Esophagus squamous epithelium (tissue), 4 donors: ENCODE data around the gene NGDN.

Experiments used
- CTCF ChIP-seq, 6 experiments: fragments of 450-650 bp in 4 of 6; fragments of 200-600 bp in 2 of 6; sonication (generic) in 2 of 6; IDR thresholded peaks; one replicate each; pipeline ENCODE4 v1.5.1; 2016 to 2019; ENCODE audit warnings: antibody characterized with exemption in 6 of 6, mild to moderate bottlenecking in 4 of 6, moderate library complexity in 4 of 6
- POLR2A ChIP-seq, 4 donors: fragments of 450-650 bp; IDR thresholded peaks; one replicate each; pipeline ENCODE4 v1.6.1; 2017; ENCODE audit warnings: antibody characterized with exemption in 4 of 4, mild to moderate bottlenecking in 4 of 4, moderate library complexity in 3 of 4

- TF ChIP-seq CTCF (IDR thresholded peaks at IDR 0.05) (no peak), POLR2A (IDR thresholded peaks at IDR 0.05) (no peak)
Measured at GRCh38 chr14:23450379-23450778, 19.1 kb upstream of the NGDN start.
